ENCODE results near the gene IQGAP2.

GRCh38 chr5:76384189-76384588, 18.9 kb upstream of the IQGAP2 start:
- TF ChIP-seq POLR2A (IDR thresholded peaks at IDR 0.05) (no peak), CTCF (IDR thresholded peaks at IDR 0.05) (no peak)
